GM23248 (cell line): ENCODE data around the gene IL18RAP. TPM values are rescaled to one million over a fixed set of nuclear protein-coding genes. Genes with fewer than 3 reads are reported as not detected.

Experiments used
- DNase-seq: peaks from one replicate; pipeline ENCODE4 v3.0.0-alpha.2; 2015
- H2AFZ ChIP-seq: fragments of 200-600 bp; sonication (generic); 2 replicates; pipeline ENCODE4 v1.6.1; 2016; ENCODE audit warnings: antibody characterized with exemption
- H3F3A ChIP-seq: fragments of 200-600 bp; sonication (generic); 2 replicates; pipeline ENCODE4 v1.6.1; 2016; ENCODE audit warnings: mild to moderate bottlenecking, antibody characterized with exemption, mixed run types; ENCODE audit not compliant: insufficient read depth
- H3K27ac ChIP-seq: fragments of 200-600 bp; sonication (generic); 2 replicates; pipeline ENCODE4 v1.5.1; 2016; ENCODE audit warnings: mild to moderate bottlenecking
- H3K27me3 ChIP-seq: fragments of 200-600 bp; sonication (generic); replicated peaks from 2 replicates; pipeline ENCODE4 v1.6.1; 2016; ENCODE audit warnings: mild to moderate bottlenecking; ENCODE audit not compliant: insufficient read depth
- H3K36me3 ChIP-seq: fragments of 200-600 bp; sonication (generic); 2 replicates; pipeline ENCODE4 v1.6.1; 2016; ENCODE audit warnings: low read depth, mild to moderate bottlenecking
- H3K4me1 ChIP-seq: fragments of 200-600 bp; sonication (generic); 2 replicates; pipeline ENCODE4 v1.6.1; 2016; ENCODE audit warnings: mild to moderate bottlenecking; ENCODE audit not compliant: insufficient read depth
- H3K4me2 ChIP-seq: fragments of 200-600 bp; sonication (generic); one replicate; pipeline ENCODE4 v1.6.1; 2016; ENCODE audit warnings: mild to moderate bottlenecking; ENCODE audit not compliant: unreplicated experiment
- H3K4me3 ChIP-seq: fragments of 200-600 bp; sonication (generic); 2 replicates; pipeline ENCODE4 v1.5.1; 2016; ENCODE audit warnings: mild to moderate bottlenecking
- H3K79me2 ChIP-seq: fragments of 200-600 bp; sonication (generic); 2 replicates; pipeline ENCODE4 v1.6.1; 2016; ENCODE audit warnings: mild to moderate bottlenecking; ENCODE audit not compliant: insufficient read depth
- H3K9ac ChIP-seq: fragments of 200-600 bp; sonication (generic); 2 replicates; pipeline ENCODE4 v1.6.1; 2016; ENCODE audit warnings: mild to moderate bottlenecking
- H3K9me2 ChIP-seq: fragments of 200-600 bp; sonication (generic); 2 replicates; pipeline ENCODE4 v1.6.1; 2016; ENCODE audit warnings: mixed run types, mild to moderate bottlenecking, moderate library complexity; ENCODE audit not compliant: insufficient read depth
- H3K9me3 ChIP-seq: fragments of 200-600 bp; sonication (generic); one replicate; pipeline ENCODE4 v1.6.1; 2017; ENCODE audit warnings: low read depth
- H4K20me1 ChIP-seq: fragments of 200-600 bp; sonication (generic); 2 replicates; pipeline ENCODE4 v1.6.0; 2016; ENCODE audit not compliant: insufficient read depth
- EZH2 ChIP-seq: fragments of 200-600 bp; sonication (generic); IDR thresholded peaks from 2 replicates; pipeline ENCODE4 v1.6.1; 2018; ENCODE audit warnings: antibody characterized with exemption, mild to moderate bottlenecking; ENCODE audit not compliant: insufficient read depth, poor library complexity, severe bottlenecking
- EZH2phosphoT487 ChIP-seq: fragments of 200-600 bp; sonication (generic); IDR thresholded peaks from 2 replicates; pipeline ENCODE4 v1.6.1; 2018; ENCODE audit warnings: antibody characterized with exemption, moderate library complexity, mild to moderate bottlenecking, low read depth; ENCODE audit not compliant: insufficient read depth
- WGBS, 2 experiments: methylation state at CpG; one replicate each; pipeline ENCODE4 v1.1.6; 2015 to 2017; ENCODE audit warnings: low lambda C conversion rate in 2 of 2, low coverage in 1 of 2; ENCODE audit errors: missing lambda C conversion rate in 2 of 2; 5-methylcytosine and 5-hydroxymethylcytosine counted together
- in situ Hi-C: fragments of 300-500 bp; cut with MboI; formaldehyde crosslinking; loops from 2 replicates; pipeline ENCODE4 v1.15.0; 2020
- polyA plus RNA-seq: library from polyadenylated mRNA; unstranded; fragments of >200 nt; fragmentation: Nextera tagmentation; extraction: Ambion mirVana; gene quantifications from 2 replicates; pipeline ENCODE4 v1.2.1, GENCODE V29; 2016
- total RNA-seq: library from RNA; depleted of rRNA; stranded (reverse); fragments of >200 nt; shearing (Covaris generic); gene quantifications from 2 replicates; pipeline ENCODE4 v1.2.3, GENCODE V29; 2014

The IL18RAP gene
- total and polyA plus RNA-seq, 2 experiments from 2014 or later = 0.11 TPM; not detected in 1

GRCh38 chr2:102473631-102474030, 50.7 kb downstream of the IL18RAP start:
- H4K20me1 ChIP-seq = no peaks in the 10 kb centered on the region
- H3K4me1 ChIP-seq = no peaks in the 10 kb centered on the region
- DNase-seq = no peak
- peaks cover 40% of the 10 kb centered on the region for H3K27me3 ChIP-seq
- H3K9me2 ChIP-seq = no peaks in the 10 kb centered on the region
- no peaks in the 10 kb centered on the region for H3K36me3 ChIP-seq
- H3K9ac ChIP-seq = no peak overlapping the region
- H3K4me3 ChIP-seq = no peak overlapping the region
- TF ChIP-seq EZH2 = no peak
- no peak for TF ChIP-seq EZH2phosphoT487
- H3K4me2 ChIP-seq = no peak overlapping the region
- 43% methylated on average over 3 of the region's 3 CpGs for WGBS, 2 experiments
- H3K27ac ChIP-seq = no peak overlapping the region
- no peaks in the 10 kb centered on the region for H3K79me2 ChIP-seq
- no peak overlapping the region for H2AFZ ChIP-seq
- in situ Hi-C loops = no loop called here
- H3K9me3 ChIP-seq = no peaks in the 10 kb centered on the region
- H3F3A ChIP-seq = no peaks in the 10 kb centered on the region

GRCh38 chr2:102474785-102475184, 51.8 kb downstream of the IL18RAP start:
- no peak for DNase-seq
- in situ Hi-C loops = no loop called here
- Histone ChIP-seq H4K20me1 (no peaks in the 10 kb centered on the region), H3K4me2 (no peak overlapping the region), H3K9me2 (no peaks in the 10 kb centered on the region), H3K36me3 (no peaks in the 10 kb centered on the region), H3K4me1 (no peaks in the 10 kb centered on the region), H3K27ac (no peak overlapping the region), H3K4me3 (no peak overlapping the region), H3K27me3 (peaks cover 44% of the 10 kb centered on the region), H3K79me2 (no peaks in the 10 kb centered on the region), H3F3A (no peaks in the 10 kb centered on the region), H3K9ac (no peak overlapping the region), H2AFZ (no peak overlapping the region), H3K9me3 (no peaks in the 10 kb centered on the region)
- TF ChIP-seq EZH2 (no peak), EZH2phosphoT487 (no peak)

- in situ Hi-C loops = no loop called here
- H3K9me3 ChIP-seq = no peaks in the 10 kb centered on the region
Measured at GRCh38 chr2:102478686-102479470, 55.9 kb downstream of the IL18RAP start.

GRCh38 chr2:102480285-102481195, 57.6 kb downstream of the IL18RAP start:
- Histone ChIP-seq H3K4me3 (no peak overlapping the region), H3K4me2 (no peak overlapping the region), H3K4me1 (no peaks in the 10 kb centered on the region), H4K20me1 (no peaks in the 10 kb centered on the region), H3K27me3 (peaks cover 18% of the 10 kb centered on the region), H2AFZ (no peak overlapping the region), H3K36me3 (no peaks in the 10 kb centered on the region), H3F3A (no peaks in the 10 kb centered on the region), H3K9me2 (no peaks in the 10 kb centered on the region), H3K27ac (no peak overlapping the region), H3K9ac (no peak overlapping the region), H3K79me2 (no peaks in the 10 kb centered on the region), H3K9me3 (no peaks in the 10 kb centered on the region)
- no peak for DNase-seq
- in situ Hi-C loops = no loop called here
- TF ChIP-seq EZH2 (no peak), EZH2phosphoT487 (no peak)
- 61 to 66% methylated on average over 11 of the region's 11 CpGs for WGBS, 2 experiments

More at GRCh38 chr2:102478686-102479470, 55.9 kb downstream of the IL18RAP start:
- no peak overlapping the region for H3K27ac ChIP-seq
- no peaks in the 10 kb centered on the region for H4K20me1 ChIP-seq
- H3F3A ChIP-seq = no peaks in the 10 kb centered on the region
- H3K9ac ChIP-seq = no peak overlapping the region
- H3K9me2 ChIP-seq = no peaks in the 10 kb centered on the region
- 79 to 81% methylated on average over 35 to 36 of the region's 36 CpGs for WGBS, 2 experiments
- no peak for DNase-seq
- H3K79me2 ChIP-seq = no peaks in the 10 kb centered on the region
- H2AFZ ChIP-seq = no peak overlapping the region
- H3K4me1 ChIP-seq = no peaks in the 10 kb centered on the region
- H3K27me3 ChIP-seq = peaks cover 34% of the 10 kb centered on the region
- TF ChIP-seq EZH2phosphoT487 (no peak), EZH2 (no peak)
- H3K36me3 ChIP-seq = no peaks in the 10 kb centered on the region
- no peak overlapping the region for H3K4me2 ChIP-seq
- H3K4me3 ChIP-seq = no peak overlapping the region
